B cell (primary cell): Measurements from ENCODE around the gene AMFR. TPM values are rescaled to one million over a fixed set of nuclear protein-coding genes. Genes with fewer than 3 reads are reported as not detected.
A peak's percentile ranks its signal among the peaks of the same experiment; 100 is the strongest.

Experiments used
- ATAC-seq: fragments of 200-7000 bp; cut with Tn5 transposase; one replicate; pipeline ENCODE4 v1.10.0; 2021; ENCODE audit warnings: low read depth, mild to moderate bottlenecking, moderate number of reproducible peaks, moderate library complexity
- CTCF ChIA-PET: fragments of 350-600 bp; sonication (Branson Sonifier 250); formaldehyde crosslinking; loops from one replicate; lab custom pipeline; 2021; ENCODE audit warnings: antibody characterized with exemption, inconsistent platforms; lab: Charles Lee
- POLR2A ChIA-PET: fragments of 350-600 bp; sonication (Branson Sonifier 250); formaldehyde crosslinking; loops from one replicate; lab custom pipeline; 2021; ENCODE audit warnings: antibody characterized with exemption; lab: Charles Lee
- DNase-seq: peaks from one replicate; pipeline ENCODE4 v3.0.0; 2013
- H2AFZ ChIP-seq: 2 replicates; pipeline ENCODE4 v1.6.1; 2012; ENCODE audit warnings: mild to moderate bottlenecking, low read depth, low read length; ENCODE audit not compliant: insufficient read depth, poor library complexity, severe bottlenecking
- H3K27ac ChIP-seq, 2 donors: 1 replicate in 1 of 2; 2 replicates in 1 of 2; pipeline ENCODE4 v1.5.1; 2012 to 2013; ENCODE audit warnings: low read length in 2 of 2, mild to moderate bottlenecking in 2 of 2, moderate library complexity in 1 of 2
- H3K27me3 ChIP-seq, 4 experiments: fragments of 200-600 bp in 1 of 4; sonication (generic) in 1 of 4; replicated peaks in 1 of 4; 1 replicate in 2 of 4; 2 replicates in 2 of 4; pipeline versions ENCODE4 v1.6.1 to v1.7.0; 2013 to 2016; ENCODE audit warnings: low read length in 3 of 4, mild to moderate bottlenecking in 2 of 4, mixed read lengths in 1 of 4, moderate library complexity in 1 of 4; ENCODE audit not compliant: insufficient read depth in 4 of 4, control insufficient read depth in 3 of 4; ENCODE audit errors: control extremely low read depth in 1 of 4
- H3K36me3 ChIP-seq, 2 experiments: replicated peaks in 1 of 2; 1 replicate in 1 of 2; 2 replicates in 1 of 2; pipeline versions ENCODE4 v1.6.1 to v1.7.1; 2013; ENCODE audit warnings: low read length in 1 of 2; ENCODE audit not compliant: insufficient read depth in 2 of 2, control insufficient read depth in 1 of 2; ENCODE audit errors: control extremely low read depth in 1 of 2, extremely low read depth in 1 of 2
- H3K4me1 ChIP-seq, 2 donors: fragments of 200-600 bp in 1 of 2; sonication (generic) in 1 of 2; 1 replicate in 1 of 2; 2 replicates in 1 of 2; pipeline versions ENCODE4 v1.5.1 to v1.6.1; 2013 to 2017; ENCODE audit warnings: low read length in 2 of 2; ENCODE audit not compliant: control insufficient read depth in 2 of 2, insufficient read depth in 2 of 2
- H3K4me2 ChIP-seq: replicated peaks from 2 replicates; pipeline ENCODE3; 2012; ENCODE audit warnings: mild to moderate bottlenecking, low read depth, low read length; ENCODE audit not compliant: poor library complexity, severe bottlenecking
- H3K4me3 ChIP-seq, 5 experiments: fragments of 200-600 bp in 1 of 5; sonication (generic) in 1 of 5; 1 replicate in 3 of 5; 2 replicates in 2 of 5; pipeline versions ENCODE4 v1.5.1 to v1.7.0; 2011 to 2016; ENCODE audit warnings: low read length in 4 of 5, mild to moderate bottlenecking in 4 of 5, low read depth in 2 of 5, control low read depth in 1 of 5, moderate library complexity in 1 of 5; ENCODE audit not compliant: insufficient read depth in 1 of 5; ENCODE audit errors: control extremely low read depth in 1 of 5, extremely low read depth in 1 of 5
- H3K79me2 ChIP-seq: fragments of 200-600 bp; sonication (generic); one replicate; pipeline ENCODE4 v1.6.0; 2016; ENCODE audit warnings: low read length; ENCODE audit not compliant: control insufficient read depth, insufficient read depth
- H3K9ac ChIP-seq: fragments of 200-600 bp; sonication (generic); 2 replicates; pipeline ENCODE4 v1.6.1; 2017; ENCODE audit warnings: mild to moderate bottlenecking, low read length, moderate library complexity
- H3K9me3 ChIP-seq, 3 donors: one replicate each; pipeline versions ENCODE4 v1.6.1 to v1.7.1; 2013; ENCODE audit warnings: low read length in 2 of 3; ENCODE audit not compliant: control insufficient read depth in 2 of 3, insufficient read depth in 1 of 3; ENCODE audit errors: control extremely low read depth in 1 of 3
- H4K20me1 ChIP-seq: 2 replicates; pipeline ENCODE4 v1.6.0; 2012; ENCODE audit warnings: mild to moderate bottlenecking, low read length; ENCODE audit not compliant: insufficient read depth, control insufficient read depth, poor library complexity, severe bottlenecking
- H3K27ac Mint-ChIP-seq: one replicate; pipeline ENCODE4 v1.8.0; 2021; ENCODE audit warnings: mixed read lengths
- H3K27me3 Mint-ChIP-seq: one replicate; pipeline ENCODE4 v1.8.0; 2021; ENCODE audit warnings: mixed read lengths
- H3K4me1 Mint-ChIP-seq: one replicate; pipeline ENCODE4 v1.8.0; 2021; ENCODE audit warnings: mixed read lengths
- H3K4me3 Mint-ChIP-seq: one replicate; pipeline ENCODE4 v1.8.0; 2021; ENCODE audit warnings: mixed read lengths
- H3K9me3 Mint-ChIP-seq: one replicate; pipeline ENCODE4 v1.8.0; 2022; ENCODE audit warnings: mixed read lengths; ENCODE audit not compliant: insufficient read depth
- CTCF ChIP-seq: fragments of 200-600 bp; IDR thresholded peaks from one replicate; pipeline ENCODE4 v1.8.0; 2022; ENCODE audit warnings: antibody characterized with exemption, mild to moderate bottlenecking
- EZH2 ChIP-seq: IDR thresholded peaks from 2 replicates; pipeline ENCODE4 v1.6.1; 2012; ENCODE audit warnings: borderline replicate concordance, low read depth, mild to moderate bottlenecking, moderate library complexity, low read length; ENCODE audit not compliant: insufficient read depth, poor library complexity, severe bottlenecking
- WGBS: methylation state at CpG from one replicate; pipeline ENCODE4 v1.1.5; 2013; ENCODE audit warnings: missing lambda C conversion rate; ENCODE audit not compliant: insufficient coverage; 5-methylcytosine and 5-hydroxymethylcytosine counted together
- intact Hi-C: fragments of 100-400 bp; cut with micrococcal nuclease; formaldehyde crosslinking; loops from one replicate; pipeline ENCODE4 v1.10.0; 2022
- polyA plus RNA-seq: library from polyadenylated mRNA; depleted of rRNA; stranded (reverse); fragments of >200 nt; gene quantifications from 2 replicates; pipeline ENCODE4 v1.2.3, GENCODE V29; 2012
- total RNA-seq, 2 donors: library from RNA; stranded (reverse); fragments of 120-200 nt in 1 of 2; gene quantifications; 1 replicate in 1 of 2; 2 replicates in 1 of 2; pipeline versions ENCODE4 v1.2.3 to v1.2.4, GENCODE V29; 2013 to 2022

Gene AMFR
- total and polyA plus RNA-seq, 2 donors (not counting 1 experiment from before 2014, with no cell fraction given) = 118 to 225 TPM

GRCh38 chr16:56450986-56451752 is 25.8 kb upstream of the AMFR start, which contains the start of the genes NUDT21 and OGFOD1:
NUDT21 (minus strand) TSS chr16:56451332; CDS start chr16:56451202, 130 bp downstream.
OGFOD1 (plus strand) TSS chr16:56451554; CDS start chr16:56451613, 59 bp downstream.
- Histone ChIP-seq H3K4me3 (peak within 1 kb of the TSS; percentile 68 to 88 (median 85)), H3K36me3 (peaks cover under 1 to 19% of the 10 kb centered on the region in 2 experiments), H3K27me3 (no peaks in the 10 kb centered on the region), H3K9ac (peak within 1 kb of the TSS; percentile 77), H2AFZ (peak within 1 kb of the TSS; percentile 93), H3K4me2 (peak within 1 kb of the TSS; percentile 83), H4K20me1 (peaks cover 14% of the 10 kb centered on the region), H3K79me2 (peaks cover 75% of the 10 kb centered on the region), H3K27ac (peak within 1 kb of the TSS; percentile 53 to 71), H3K9me3 (no peaks in the 10 kb centered on the region), H3K4me1 (peaks cover 24 to 28% of the 10 kb centered on the region in 2 donors)
- peak within 1 kb of the TSS; percentile 90 for H3K27ac Mint-ChIP-seq
- intact Hi-C loops = loop anchor here (1.0 to 10.0 kb wide), 7 partner anchors 26 to 736 kb away; partner anchors contain the start of genes AMFR, BBS2, NUP93 and PSME3IP1
- TF ChIP-seq CTCF = no peak
- no peak for TF ChIP-seq EZH2
- H3K4me1 Mint-ChIP-seq = peaks cover 38% of the 10 kb centered on the region
- DNase-seq (peak; percentile 95), ATAC-seq (peak; percentile 99)
- POLR2A ChIA-PET = interaction anchor here (0.5 to 1.0 kb wide), 3 partner anchors 9 to 251 kb away, joined by 3 read pairs; no protein-coding TSS in a partner anchor
- H3K4me3 Mint-ChIP-seq = peak within 1 kb of the TSS; percentile 93
- no peaks in the 10 kb centered on the region for H3K9me3 Mint-ChIP-seq
- under 1% methylated on average over 56 of the region's 56 CpGs for whole genome bisulfite sequencing
- CTCF ChIA-PET = interaction anchor here (0.6 to 2.7 kb wide), 7 partner anchors 10 to 252 kb away, joined by 3 to 10 read pairs (median 4); no protein-coding TSS in a partner anchor
- no peaks in the 10 kb centered on the region for H3K27me3 Mint-ChIP-seq
